ENCODE data around the gene SDHC.
A peak's percentile ranks its signal among the peaks of the same experiment; 100 is the strongest.
"Not testable (repeated sequence)": the region's sequence is repeated elsewhere in the genome, so short reads cannot be mapped to it uniquely, and the experiment has no call there.

SDHC gene

DNA sequence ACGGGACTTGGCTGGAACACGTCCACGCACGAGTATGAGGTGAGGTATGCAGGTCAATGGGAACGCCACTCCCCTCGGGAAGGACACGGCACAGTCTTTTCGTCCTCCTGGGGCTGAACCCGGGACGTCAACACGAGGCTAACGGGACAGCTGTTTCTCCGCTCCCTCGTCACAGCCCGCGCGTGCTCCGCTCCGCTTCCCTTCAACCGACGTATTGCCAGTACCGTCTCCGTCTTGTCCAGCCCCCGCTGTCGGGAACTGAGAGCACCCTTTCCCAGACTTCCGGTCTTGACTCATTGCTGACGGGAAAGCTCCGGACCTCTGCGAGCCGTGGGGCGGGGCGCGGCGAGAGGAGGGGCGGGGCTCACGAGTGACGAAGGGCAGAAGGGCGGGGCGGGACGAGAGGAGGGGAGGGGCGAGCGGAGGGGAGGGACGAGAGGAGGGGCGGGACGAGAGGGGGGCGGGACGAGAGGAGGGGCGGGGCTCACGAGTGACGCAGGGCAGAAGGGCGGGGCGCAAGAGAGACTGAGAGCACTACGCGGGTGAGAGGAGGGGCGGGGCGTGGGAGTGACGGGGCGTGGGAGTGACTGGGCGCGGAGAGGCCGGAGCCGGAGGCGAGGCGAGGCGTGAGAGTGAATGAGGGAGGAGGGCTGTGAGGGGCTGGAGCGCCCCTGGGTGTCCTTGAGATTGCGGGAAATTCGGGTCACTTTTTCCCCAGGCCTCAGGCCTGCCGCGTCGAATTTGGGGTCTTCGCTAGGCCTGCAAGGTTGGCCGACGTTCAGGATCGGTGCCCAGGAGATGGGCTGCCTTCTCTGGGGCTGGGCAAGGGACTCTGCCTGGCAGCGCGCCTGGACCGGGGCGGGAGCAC is 75.7 kb downstream of the SDHC start:
- peak; percentile 98 for DNase-seq

DNA sequence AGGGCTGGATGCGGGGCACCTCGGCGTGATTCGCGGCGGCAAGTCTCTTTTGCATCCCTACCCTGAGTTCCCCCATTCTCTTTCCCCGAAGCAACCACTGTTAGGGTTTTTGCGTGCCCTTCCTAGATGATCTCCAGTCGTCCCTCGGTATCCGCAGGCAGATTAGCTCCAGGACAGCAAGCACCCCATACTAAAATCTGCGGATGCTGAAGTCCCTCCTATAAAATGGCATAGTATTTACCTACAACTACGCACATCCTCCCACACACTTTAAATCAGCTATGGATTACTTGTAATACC is 76.3 kb downstream of the SDHC start:
- DNase-seq = no peak

DNA sequence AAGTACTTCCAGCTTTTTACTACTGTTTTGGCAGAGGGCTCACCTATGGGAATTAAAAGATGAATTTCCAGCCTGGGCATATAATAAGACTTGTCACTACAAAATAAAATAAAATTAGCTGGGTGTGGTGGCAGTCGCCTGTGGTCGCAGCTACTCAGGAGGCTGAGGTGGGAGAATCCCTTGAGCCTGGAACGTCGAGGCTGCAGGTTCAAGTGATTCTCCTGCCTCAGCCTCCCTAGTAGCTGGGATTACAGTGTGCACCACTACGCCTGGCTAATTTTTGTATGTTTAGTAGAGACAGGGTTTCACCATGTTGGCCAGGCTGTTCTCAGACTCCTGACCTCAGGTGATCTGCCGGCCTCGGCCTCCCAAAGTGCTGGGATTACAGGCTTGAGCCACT is 77.0 kb downstream of the SDHC start:
- not testable (repeated sequence) for DNase-seq

DNA sequence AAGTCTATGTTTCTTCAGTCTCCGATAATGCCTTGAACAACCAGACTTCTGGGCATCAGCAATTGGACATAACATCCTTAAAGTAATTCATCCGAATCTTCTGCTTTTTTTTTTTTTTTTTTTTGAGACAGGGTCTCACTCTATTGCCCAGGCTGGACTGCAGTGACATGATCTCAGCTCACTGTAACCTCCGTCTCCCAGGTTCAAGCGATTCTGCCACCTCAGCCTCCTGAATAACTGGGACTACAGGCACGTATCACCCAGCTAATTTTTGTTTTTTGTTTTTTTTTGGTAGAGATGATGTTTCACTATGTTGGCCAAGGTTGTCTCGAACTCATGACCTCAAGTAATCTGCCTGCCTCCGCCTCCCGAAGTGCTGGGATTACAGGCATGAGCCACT is 77.4 kb downstream of the SDHC start:
- DNase-seq = no peak

DNA sequence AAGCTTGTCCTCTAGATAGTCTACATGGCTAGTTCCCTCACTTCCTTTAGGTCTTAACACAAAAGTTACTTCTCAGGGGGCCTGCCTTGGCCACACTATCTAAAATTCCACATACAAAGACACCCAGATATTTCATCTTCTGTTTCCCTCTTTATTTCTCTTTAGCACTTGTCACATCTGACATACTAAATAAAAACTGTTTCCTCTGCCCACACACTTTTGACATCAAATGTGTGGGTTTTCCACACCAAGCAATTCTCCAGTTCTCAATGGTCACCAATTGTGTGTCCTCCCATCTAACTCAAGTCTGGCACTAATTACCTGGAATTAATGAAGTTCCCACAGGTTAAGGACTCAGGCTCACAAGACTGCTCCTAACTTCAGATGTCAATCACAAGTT is 79.0 kb downstream of the SDHC start:
- DNase-seq = no peak

DNA sequence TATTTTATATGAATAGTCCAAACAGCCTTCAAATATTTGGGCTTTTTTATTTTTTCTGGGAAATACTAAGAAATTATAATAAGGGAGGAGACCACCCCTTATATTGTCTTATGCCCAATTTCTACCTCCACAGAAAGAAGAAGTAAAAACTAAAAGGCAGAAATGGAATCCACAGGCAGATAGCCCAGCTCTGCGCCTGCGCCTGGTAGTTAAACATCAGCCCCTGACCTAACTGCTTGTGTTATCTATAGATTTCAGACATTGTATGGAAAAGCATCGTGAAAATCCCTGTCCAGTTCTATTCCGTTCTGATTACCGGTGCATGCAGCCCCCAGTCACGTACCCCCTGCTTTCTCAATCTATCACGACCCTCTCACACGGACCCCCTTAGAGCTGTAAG is 82.9 kb downstream of the SDHC start:
- DNase-seq = not testable (repeated sequence)

DNA sequence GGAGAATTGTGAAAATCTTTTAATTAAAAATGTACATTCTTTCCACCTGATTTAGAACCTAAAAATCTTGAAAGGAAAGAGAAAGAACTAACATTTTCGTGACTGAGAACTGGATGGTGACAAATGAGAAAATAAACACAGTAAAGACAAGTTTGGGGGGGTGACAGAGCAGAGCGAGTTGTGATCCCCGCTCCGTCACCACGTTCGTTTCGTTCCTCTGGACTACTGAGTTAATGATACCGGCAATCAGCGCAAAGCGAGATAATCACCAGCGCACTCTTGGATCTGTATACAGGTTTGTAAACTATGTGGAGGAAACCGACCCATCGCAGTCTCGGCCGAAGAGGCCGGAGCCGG is 84.7 kb downstream of the SDHC start:
- DNase-seq = no peak

DNA sequence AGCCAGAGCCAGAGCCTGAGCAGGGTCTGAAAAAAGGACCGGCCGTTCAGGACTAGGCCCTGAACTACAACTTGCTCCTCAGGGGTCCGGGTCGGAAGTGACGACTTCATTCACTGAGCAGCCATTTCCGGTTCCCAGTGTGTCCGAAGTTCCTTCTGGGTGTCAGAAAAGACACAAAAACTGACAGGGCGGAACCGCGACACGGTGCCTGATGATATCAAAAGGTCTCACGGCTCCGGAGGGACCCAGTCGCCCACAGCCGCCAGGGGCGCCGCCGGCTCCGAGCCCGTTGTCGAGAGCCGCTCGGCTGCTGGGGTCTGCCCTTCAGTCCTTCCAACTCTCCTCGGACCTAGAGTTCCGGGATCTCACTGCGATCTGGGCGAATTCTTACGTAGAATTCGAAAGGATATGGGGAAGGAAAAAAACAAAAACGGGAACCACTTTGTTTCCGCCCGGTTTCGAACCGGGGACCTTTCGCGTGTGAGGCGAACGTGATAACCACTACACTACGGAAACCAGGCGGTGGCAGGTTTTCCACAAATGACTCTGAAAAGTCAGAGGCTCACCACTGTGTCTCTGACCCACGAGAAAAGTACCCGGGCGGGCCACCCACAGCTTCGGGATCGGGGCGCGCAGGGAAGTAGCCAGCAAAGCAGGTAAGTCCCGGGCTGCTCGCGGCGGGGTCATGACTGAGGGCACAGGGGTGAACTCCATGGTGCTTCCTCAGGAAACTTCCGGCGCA is 85.2 kb downstream of the SDHC start:
- peak; percentile 93 for DNase-seq

DNA sequence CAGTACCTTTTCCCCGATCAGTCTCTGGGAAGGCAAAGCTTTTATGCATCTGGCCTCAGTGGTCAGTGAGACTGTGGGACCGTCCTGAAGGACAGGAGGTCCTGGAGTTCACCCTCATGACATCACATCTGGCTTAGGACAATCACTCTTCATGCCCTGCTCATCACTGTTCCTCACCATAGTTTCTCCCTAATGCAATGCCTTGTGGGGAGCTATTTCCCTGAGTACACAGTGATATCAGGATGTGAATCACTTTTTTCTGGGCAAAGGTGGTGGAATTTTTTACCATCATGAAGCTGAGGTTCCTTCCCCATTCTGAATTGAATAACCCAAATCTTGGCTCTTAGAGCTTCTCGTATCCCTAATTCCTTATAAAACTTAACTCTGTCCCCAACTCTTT is 88.3 kb downstream of the SDHC start:
- DNase-seq = no peak

DNA sequence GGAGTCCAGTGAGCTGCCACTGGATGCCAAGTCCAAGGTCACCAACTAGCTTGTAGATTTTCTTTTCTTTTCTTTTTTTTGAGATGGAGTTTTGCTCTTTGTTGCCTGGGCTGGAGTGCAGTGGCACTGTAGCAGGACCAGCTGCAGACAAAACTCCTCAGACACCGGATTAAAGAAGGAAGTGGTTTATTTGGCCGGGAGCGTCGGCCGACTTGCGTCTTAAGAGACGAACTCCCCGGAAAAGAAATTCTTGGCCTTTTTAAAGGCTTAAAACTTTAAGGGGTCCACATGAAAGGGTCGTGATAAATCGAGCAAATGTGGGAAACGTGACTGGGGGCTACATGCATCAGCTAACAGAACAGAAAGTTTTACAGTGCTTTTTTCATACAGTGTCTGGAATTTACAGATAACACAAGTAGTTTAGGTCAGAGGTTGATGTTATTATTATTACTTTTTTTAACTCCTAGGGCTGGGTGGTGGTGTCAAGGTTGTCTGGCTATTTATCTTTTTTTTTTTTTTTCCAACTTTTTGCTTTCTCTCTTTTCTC is 89.9 kb downstream of the SDHC start:
- DNase-seq = no peak

DNA sequence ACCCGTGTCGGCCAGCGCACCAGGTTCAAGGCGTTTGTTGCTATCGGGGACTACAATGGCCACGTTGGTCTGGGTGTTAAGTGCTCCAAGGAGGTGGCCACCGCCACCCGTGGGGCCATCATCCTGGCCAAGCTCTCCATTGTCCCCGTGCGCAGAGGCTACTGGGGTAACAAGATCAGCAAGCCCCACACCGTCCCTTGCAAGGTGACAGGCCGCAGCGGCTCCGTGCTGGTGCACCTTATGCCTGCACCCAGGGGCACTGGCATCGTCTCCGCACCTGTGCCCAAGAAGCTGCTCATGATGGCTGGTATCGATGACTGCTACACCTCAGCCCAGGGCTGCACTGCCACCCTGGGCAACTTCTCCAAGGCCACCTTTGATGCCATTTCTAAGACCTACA is 92.4 kb downstream of the SDHC start:
- not testable (repeated sequence) for DNase-seq

DNA sequence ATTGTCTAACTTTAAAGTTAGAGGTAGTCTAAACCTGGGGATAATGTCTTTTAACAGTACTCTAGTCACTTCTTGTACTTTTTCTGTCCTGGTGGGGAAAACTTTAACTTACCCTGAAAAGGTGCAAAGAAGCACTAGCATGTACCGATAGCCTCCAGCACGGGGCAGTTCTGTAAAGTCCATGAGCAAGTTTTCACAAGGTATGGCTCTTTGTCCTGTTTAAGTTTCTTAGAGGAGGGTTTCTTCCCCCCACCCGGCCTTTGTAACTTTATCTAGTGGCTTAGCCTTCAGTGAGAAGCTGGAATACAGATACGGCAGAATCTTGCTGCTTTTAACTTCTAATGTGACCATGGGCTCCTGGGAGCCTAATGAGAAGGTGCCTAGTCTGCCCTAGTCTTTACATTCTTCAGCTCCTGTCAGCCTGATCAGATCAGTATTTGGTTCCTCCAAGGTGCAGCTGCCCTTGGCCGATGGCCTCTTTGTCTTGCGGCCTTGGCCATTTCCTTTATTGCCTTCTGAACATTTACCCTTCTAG is 93.3 kb downstream of the SDHC start:
- no peak for DNase-seq

DNA sequence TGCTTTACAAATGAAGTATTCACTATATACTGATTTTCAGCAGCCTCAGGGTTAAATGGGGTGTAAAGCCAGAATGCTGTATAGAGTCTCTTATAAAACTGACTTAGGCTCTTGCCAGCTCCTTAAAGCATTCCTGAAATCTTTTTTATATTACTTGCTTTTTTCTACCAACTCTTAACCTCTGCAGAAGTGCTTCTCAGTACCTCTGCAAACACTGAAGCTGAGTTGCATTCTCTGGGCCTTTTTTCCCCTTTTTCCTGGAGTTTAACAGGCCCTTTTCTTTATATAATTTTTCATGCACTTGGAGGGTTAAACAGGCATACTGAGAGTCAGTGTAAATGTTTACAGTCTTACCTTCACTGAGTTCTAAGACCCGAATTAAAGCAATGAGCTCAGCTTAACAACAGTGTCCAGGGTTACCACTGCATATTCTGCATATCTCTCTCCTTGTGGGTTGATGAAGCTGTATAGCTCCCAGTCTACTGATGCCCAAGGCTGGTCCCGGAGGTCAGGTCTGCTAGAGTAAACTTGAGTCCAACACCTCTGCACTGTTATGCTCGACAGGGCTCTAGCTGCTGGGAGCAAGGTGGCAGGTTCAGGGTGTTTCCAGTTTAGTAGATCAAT is 94.4 kb downstream of the SDHC start:
- no peak for DNase-seq

DNA sequence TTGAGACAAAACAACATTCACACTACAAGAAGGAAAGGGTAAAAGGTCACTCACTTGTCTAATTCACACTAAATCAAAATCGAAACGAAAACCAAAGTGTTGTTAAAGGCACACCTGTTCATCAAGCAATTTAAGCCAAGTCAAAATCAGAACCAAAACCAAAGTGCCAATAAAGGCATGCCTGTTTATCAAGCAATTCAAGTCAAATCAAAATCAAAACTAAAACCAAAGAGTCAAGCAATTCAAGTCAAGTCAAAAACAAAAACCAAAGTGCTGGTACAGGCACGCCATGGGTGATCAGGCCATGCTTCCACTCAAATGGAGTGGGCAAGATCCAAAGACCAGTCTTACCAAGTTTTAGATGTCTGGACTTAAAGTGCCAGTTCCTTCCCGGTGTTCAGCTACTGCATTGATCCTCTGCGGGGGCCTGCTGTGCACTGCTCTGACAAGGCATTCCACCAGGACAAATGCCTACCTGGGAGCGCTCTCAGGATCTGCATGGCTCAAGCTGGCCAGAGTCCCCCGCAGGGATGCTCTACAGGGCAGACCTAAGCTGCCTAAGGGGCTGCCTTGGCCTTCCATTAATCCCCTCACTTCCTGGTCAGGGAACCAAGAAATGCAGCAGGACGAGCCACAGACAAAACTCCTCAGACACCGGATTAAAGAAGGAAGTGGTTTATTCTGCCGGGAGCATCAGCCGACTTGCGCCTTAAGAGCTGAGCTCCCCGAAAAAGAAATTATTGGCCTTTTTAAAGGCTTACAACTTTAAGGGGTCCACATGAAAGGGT is 95.9 kb downstream of the SDHC start:
- not testable (repeated sequence) for DNase-seq

DNA sequence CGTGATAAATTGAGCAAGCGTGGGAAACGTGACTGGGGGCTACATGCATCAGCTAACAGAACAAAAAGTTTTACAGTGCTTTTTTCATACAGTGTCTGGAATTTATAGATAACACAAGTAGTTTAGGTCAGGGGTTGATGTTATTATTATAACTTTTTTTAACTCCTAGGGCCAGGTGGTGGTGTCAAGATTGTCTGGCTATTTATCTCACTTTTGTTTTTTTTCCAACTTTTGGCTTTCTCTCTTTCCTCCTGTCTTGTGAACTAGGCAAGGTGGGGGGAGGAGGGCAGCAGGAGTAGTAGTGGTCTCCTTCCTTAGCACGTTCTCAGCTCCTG is 96.4 kb downstream of the SDHC start:
- not testable (repeated sequence) for DNase-seq

Measured in amniotic stem cell (primary cell).